HG03064 (cell line): Measurements from ENCODE around the gene AJAP1.
"Not testable (repeated sequence)": the region's sequence is repeated elsewhere in the genome, so short reads cannot be mapped to it uniquely, and the experiment has no call there.

Source experiments
- ATAC-seq: cut with Tn5 transposase; IDR thresholded peaks from one replicate; pipeline ENCODE4 v1.9.1; 2021; ENCODE audit warnings: low read depth; ENCODE audit not compliant: unreplicated experiment

The AJAP1 gene

GRCh38 chr1:4653796-4654725 is at the start of gene AJAP1:
Gene AJAP1, plus strand, starts transcription at chr1:4654609. Its CDS starts 817 bp downstream, at chr1:4655426.
- no peak for ATAC-seq

GRCh38 chr1:4605158-4605557 is 49.3 kb upstream of the AJAP1 start:
- ATAC-seq, result no peak

- ATAC-seq, result no peak
These were observed 42.7 kb upstream of the AJAP1 start for GRCh38 chr1:4611563-4612341.

GRCh38 chr1:4612991-4613390 is 41.4 kb upstream of the AJAP1 start:
- ATAC-seq, result no peak

- ATAC-seq, result no peak
These were observed 40.6 kb upstream of the AJAP1 start for GRCh38 chr1:4613606-4614370.

GRCh38 chr1:4614371-4615137 is 39.9 kb upstream of the AJAP1 start:
- ATAC-seq, result no peak

GRCh38 chr1:4615138-4615470 is 39.3 kb upstream of the AJAP1 start:
- ATAC-seq, result no peak

- ATAC-seq, result no peak
These were observed 38.9 kb upstream of the AJAP1 start for GRCh38 chr1:4615501-4615900.

GRCh38 chr1:4616831-4617465 is 37.5 kb upstream of the AJAP1 start:
- ATAC-seq, result no peak

- no peak for ATAC-seq
These were observed 36.9 kb upstream of the AJAP1 start for GRCh38 chr1:4617506-4617905.

- not testable (repeated sequence) for ATAC-seq
These were observed 35.6 kb upstream of the AJAP1 start for GRCh38 chr1:4618827-4619226.

- no peak for ATAC-seq
These were observed 32.8 kb upstream of the AJAP1 start for GRCh38 chr1:4621646-4622045.

GRCh38 chr1:4622821-4623220 is 31.6 kb upstream of the AJAP1 start:
- no peak for ATAC-seq

GRCh38 chr1:4624141-4624715 is 30.2 kb upstream of the AJAP1 start:
- ATAC-seq, result no peak

- no peak for ATAC-seq
These were observed 29.6 kb upstream of the AJAP1 start for GRCh38 chr1:4624801-4625200.

GRCh38 chr1:4626061-4626460 is 28.3 kb upstream of the AJAP1 start:
- ATAC-seq, result no peak

GRCh38 chr1:4626560-4627319 is 27.7 kb upstream of the AJAP1 start:
- ATAC-seq, result no peak

GRCh38 chr1:4627353-4627752 is 27.1 kb upstream of the AJAP1 start:
- ATAC-seq, result no peak

GRCh38 chr1:4628992-4629391 is 25.4 kb upstream of the AJAP1 start:
- no peak for ATAC-seq
